Right atrium auricular region (tissue), 2 donors: ENCODE data around the gene PIP4P1. TPM values are rescaled to one million over a fixed set of nuclear protein-coding genes. Genes with fewer than 3 reads are reported as not detected.

Source experiments
- DNase-seq: peaks from one replicate; pipeline ENCODE4 v3.0.0-alpha.2; 2019; ENCODE audit warnings: low spot score
- H3K27ac ChIP-seq, 2 donors: fragments of 200-600 bp; sonication (generic); 1 replicate in 1 of 2; 2 replicates in 1 of 2; pipeline ENCODE4 v1.5.1; 2016 to 2019
- H3K27me3 ChIP-seq, 2 donors: fragments of 200-600 bp; sonication (generic); one replicate each; pipeline versions ENCODE4 v1.5.1 to v1.6.0; 2017 to 2019
- H3K36me3 ChIP-seq: fragments of 200-600 bp; sonication (generic); one replicate; pipeline ENCODE4 v1.5.1; 2016
- H3K4me1 ChIP-seq, 2 donors: fragments of 200-600 bp; sonication (generic); one replicate each; pipeline versions ENCODE4 v1.5.1 to v1.6.0; 2017 to 2019
- H3K4me3 ChIP-seq, 2 donors: fragments of 200-600 bp; sonication (generic); 1 replicate in 1 of 2; 2 replicates in 1 of 2; pipeline ENCODE4 v1.5.1; 2017 to 2019; ENCODE audit warnings: mild to moderate bottlenecking in 1 of 2, moderate library complexity in 1 of 2
- H3K9me3 ChIP-seq, 2 donors: fragments of 200-600 bp; sonication (generic); one replicate each; pipeline ENCODE4 v1.5.1; 2019
- CTCF ChIP-seq, 2 donors: fragments of 200-600 bp; sonication (generic); IDR thresholded peaks; one replicate each; pipeline ENCODE4 v1.5.1; 2019; ENCODE audit warnings: antibody characterized with exemption in 2 of 2
- total RNA-seq, 2 donors: library from RNA; depleted of rRNA; stranded (reverse); fragments of >200 nt; gene quantifications; one replicate each; pipeline ENCODE4 v1.1.0, GENCODE V29; 2016

Gene PIP4P1
- total RNA-seq, 2 donors from 2014 or later = 9.8 to 13.3 TPM

GRCh38 chr14:20436363-20436755, 24.9 kb downstream of the PIP4P1 start:
- no peaks in the 10 kb centered on the region for H3K36me3 ChIP-seq
- no peak overlapping the region for H3K27ac ChIP-seq
- TF ChIP-seq CTCF (IDR thresholded peaks at IDR 0.05) = no peak
- no peak for DNase-seq
- no peak overlapping the region for H3K4me3 ChIP-seq
- H3K9me3 ChIP-seq = no peaks in the 10 kb centered on the region
- H3K27me3 ChIP-seq = no peaks in the 10 kb centered on the region
- H3K4me1 ChIP-seq = peaks cover 0 to 10% of the 10 kb centered on the region in 2 donors

- no peak for TF ChIP-seq CTCF (IDR thresholded peaks at IDR 0.05)
- no peaks in the 10 kb centered on the region for H3K36me3 ChIP-seq
- no peaks in the 10 kb centered on the region for H3K9me3 ChIP-seq
- H3K27me3 ChIP-seq = no peaks in the 10 kb centered on the region
- H3K4me3 ChIP-seq = peak within 1 kb of the TSS; percentile 34 to 51
- peak within 1 kb of the TSS; percentile 58 to 67 for H3K27ac ChIP-seq
- H3K4me1 ChIP-seq = peaks cover 0 to 10% of the 10 kb centered on the region in 2 donors
- no peak for DNase-seq
These were observed 25.5 kb downstream of the PIP4P1 start, which contains the start of gene KLHL33 for GRCh38 chr14:20435582-20436362. TSS of gene KLHL33 (minus strand) at chr14:20436166. CDS start at chr14:20435811, 355 bp downstream.

- Histone ChIP-seq H3K27me3 (no peaks in the 10 kb centered on the region), H3K4me1 (peaks cover 0 to 16% of the 10 kb centered on the region in 2 donors), H3K36me3 (no peaks in the 10 kb centered on the region), H3K4me3 (peak overlapping the region; percentile 34 to 51), H3K27ac (peak overlapping the region; percentile 58 to 67), H3K9me3 (no peaks in the 10 kb centered on the region)
- TF ChIP-seq CTCF (IDR thresholded peaks at IDR 0.05) = no peak
- DNase-seq = peak; percentile 64
These were observed 26.3 kb downstream of the PIP4P1 start for GRCh38 chr14:20434701-20435581.

GRCh38 chr14:20429801-20430669, 31.2 kb downstream of the PIP4P1 start:
- Histone ChIP-seq H3K36me3 (no peaks in the 10 kb centered on the region), H3K27ac (no peak overlapping the region), H3K27me3 (no peaks in the 10 kb centered on the region), H3K4me1 (peaks cover 0 to 11% of the 10 kb centered on the region in 2 donors), H3K4me3 (no peak overlapping the region), H3K9me3 (no peaks in the 10 kb centered on the region)
- DNase-seq = no peak
- TF ChIP-seq CTCF (IDR thresholded peaks at IDR 0.05) = no peak

- Histone ChIP-seq H3K27me3 (no peaks in the 10 kb centered on the region), H3K27ac (no peak overlapping the region), H3K4me3 (no peak overlapping the region), H3K9me3 (no peaks in the 10 kb centered on the region), H3K4me1 (peaks cover 0 to 9% of the 10 kb centered on the region in 2 donors), H3K36me3 (no peaks in the 10 kb centered on the region)
- DNase-seq = no peak
- TF ChIP-seq CTCF (IDR thresholded peaks at IDR 0.05) = no peak
These were observed 32.4 kb downstream of the PIP4P1 start for GRCh38 chr14:20428802-20429201.
